ENCODE results near the gene PRPF8. TPM values are rescaled to one million over a fixed set of nuclear protein-coding genes. Genes with fewer than 3 reads are reported as not detected.

Gene PRPF8
- total RNA-seq, 1 donor from 2014 or later, result 263 TPM

- peaks cover 40% of the 10 kb centered on the region for H3K4me1 ChIP-seq
- ATAC-seq (no peak), DNase-seq (no peak)
- intact Hi-C loops (cut with DNase I), result loop anchor here (5.0 kb wide), 1 partner anchor 54 kb away; no protein-coding TSS in a partner anchor
- no peaks in the 10 kb centered on the region for H3K27me3 ChIP-seq
- H3K36me3 ChIP-seq, result peaks cover 9% of the 10 kb centered on the region
- peak overlapping the region; percentile 81 for H3K4me3 ChIP-seq
- peak overlapping the region; percentile 92 for H3K27ac ChIP-seq
- no peaks in the 10 kb centered on the region for H3K9me3 ChIP-seq
- TF ChIP-seq, protein P1, sequence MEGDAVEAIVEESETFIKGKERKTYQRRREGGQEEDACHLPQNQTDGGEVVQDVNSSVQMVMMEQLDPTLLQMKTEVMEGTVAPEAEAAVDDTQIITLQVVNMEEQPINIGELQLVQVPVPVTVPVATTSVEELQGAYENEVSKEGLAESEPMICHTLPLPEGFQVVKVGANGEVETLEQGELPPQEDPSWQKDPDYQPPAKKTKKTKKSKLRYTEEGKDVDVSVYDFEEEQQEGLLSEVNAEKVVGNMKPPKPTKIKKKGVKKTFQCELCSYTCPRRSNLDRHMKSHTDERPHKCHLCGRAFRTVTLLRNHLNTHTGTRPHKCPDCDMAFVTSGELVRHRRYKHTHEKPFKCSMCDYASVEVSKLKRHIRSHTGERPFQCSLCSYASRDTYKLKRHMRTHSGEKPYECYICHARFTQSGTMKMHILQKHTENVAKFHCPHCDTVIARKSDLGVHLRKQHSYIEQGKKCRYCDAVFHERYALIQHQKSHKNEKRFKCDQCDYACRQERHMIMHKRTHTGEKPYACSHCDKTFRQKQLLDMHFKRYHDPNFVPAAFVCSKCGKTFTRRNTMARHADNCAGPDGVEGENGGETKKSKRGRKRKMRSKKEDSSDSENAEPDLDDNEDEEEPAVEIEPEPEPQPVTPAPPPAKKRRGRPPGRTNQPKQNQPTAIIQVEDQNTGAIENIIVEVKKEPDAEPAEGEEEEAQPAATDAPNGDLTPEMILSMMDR (IDR thresholded peaks at IDR 0.05), result no peak
Observed at GRCh38 chr17:1626333-1626732, 58.3 kb downstream of the PRPF8 start.

GRCh38 chr17:1625581-1625980 lies 59.1 kb downstream of the PRPF8 start:
- TF ChIP-seq, protein P1 (IDR thresholded peaks at IDR 0.05), result no peak
- peaks cover 40% of the 10 kb centered on the region for H3K4me1 ChIP-seq
- H3K27me3 ChIP-seq, result no peaks in the 10 kb centered on the region
- intact Hi-C loops (cut with DNase I), result loop anchor here (5.0 kb wide), 1 partner anchor 53 kb away; no protein-coding TSS in a partner anchor
- no peaks in the 10 kb centered on the region for H3K9me3 ChIP-seq
- peaks cover 9% of the 10 kb centered on the region for H3K36me3 ChIP-seq
- no peak overlapping the region for H3K27ac ChIP-seq
- no peak for DNase-seq
- no peak overlapping the region for H3K4me3 ChIP-seq
- ATAC-seq, result no peak

GRCh38 chr17:1625053-1625452 lies 59.6 kb downstream of the PRPF8 start:
- intact Hi-C loops (cut with DNase I), result loop anchor here (5.0 kb wide), 1 partner anchor 53 kb away; no protein-coding TSS in a partner anchor
- TF ChIP-seq, protein P1 (IDR thresholded peaks at IDR 0.05), result no peak
- ATAC-seq (no peak), DNase-seq (no peak)
- peaks cover 9% of the 10 kb centered on the region for H3K36me3 ChIP-seq
- no peak overlapping the region for H3K4me3 ChIP-seq
- peaks cover 36% of the 10 kb centered on the region for H3K4me1 ChIP-seq
- no peaks in the 10 kb centered on the region for H3K9me3 ChIP-seq
- H3K27me3 ChIP-seq, result no peaks in the 10 kb centered on the region
- no peak overlapping the region for H3K27ac ChIP-seq

GRCh38 chr17:1624650-1625049 lies 60.0 kb downstream of the PRPF8 start:
- ATAC-seq (no peak), DNase-seq (no peak)
- TF ChIP-seq, protein P1 (IDR thresholded peaks at IDR 0.05), result no peak
- no peaks in the 10 kb centered on the region for H3K27me3 ChIP-seq
- peaks cover 31% of the 10 kb centered on the region for H3K4me1 ChIP-seq
- H3K9me3 ChIP-seq, result no peaks in the 10 kb centered on the region
- H3K36me3 ChIP-seq, result peaks cover 9% of the 10 kb centered on the region
- no peak overlapping the region for H3K27ac ChIP-seq
- intact Hi-C loops (cut with DNase I), result loop anchor here (5.0 kb wide), 1 partner anchor 52 kb away; no protein-coding TSS in a partner anchor
- no peak overlapping the region for H3K4me3 ChIP-seq

GRCh38 chr17:1623057-1623630 lies 61.5 kb downstream of the PRPF8 start:
- Histone ChIP-seq H3K4me1 (peaks cover 32% of the 10 kb centered on the region), H3K9me3 (no peaks in the 10 kb centered on the region), H3K4me3 (no peak overlapping the region), H3K27ac (no peak overlapping the region), H3K27me3 (no peaks in the 10 kb centered on the region), H3K36me3 (peaks cover 13% of the 10 kb centered on the region)
- TF ChIP-seq, protein P1 (IDR thresholded peaks at IDR 0.05), result no peak
- intact Hi-C loops (cut with DNase I), result no loop called here
- DNase-seq, result no peak
- ATAC-seq, result peak; percentile 4
